Epidermal melanocyte (primary cell): ENCODE measurements around the gene SLC28A1.

Source experiments
- DNase-seq: peaks from one replicate; pipeline ENCODE4 v3.0.0; 2011; ENCODE audit warnings: low spot score; ENCODE audit not compliant: insufficient read length

SLC28A1 gene

GRCh38 chr15:84940399-84940798, 55.9 kb downstream of the SLC28A1 start:
- DNase-seq, result no peak

- no peak for DNase-seq
Observed at GRCh38 chr15:84942456-84942855, 58.0 kb downstream of the SLC28A1 start.

GRCh38 chr15:84944311-84944710, 59.8 kb downstream of the SLC28A1 start:
- DNase-seq, result no peak

GRCh38 chr15:84944861-84945260, 60.4 kb downstream of the SLC28A1 start:
- no peak for DNase-seq

GRCh38 chr15:84946772-84947489, 62.5 kb downstream of the SLC28A1 start:
- no peak for DNase-seq

- no peak for DNase-seq
Observed at GRCh38 chr15:84947947-84948830, 63.7 kb downstream of the SLC28A1 start.

GRCh38 chr15:84949043-84949442, 64.6 kb downstream of the SLC28A1 start:
- no peak for DNase-seq

- no peak for DNase-seq
Observed at GRCh38 chr15:84949845-84950569, 65.5 kb downstream of the SLC28A1 start.

- no peak for DNase-seq
Observed at GRCh38 chr15:84950570-84951111, 66.2 kb downstream of the SLC28A1 start.

GRCh38 chr15:84951736-84952135, 67.3 kb downstream of the SLC28A1 start:
- no peak for DNase-seq

- no peak for DNase-seq
Observed at GRCh38 chr15:84953136-84953535, 68.7 kb downstream of the SLC28A1 start.

- DNase-seq, result no peak
Observed at GRCh38 chr15:84953726-84954125, 69.3 kb downstream of the SLC28A1 start.

GRCh38 chr15:84955089-84955848, 70.8 kb downstream of the SLC28A1 start:
- DNase-seq, result peak; percentile 60

- no peak for DNase-seq
Observed at GRCh38 chr15:84956199-84956598, 71.7 kb downstream of the SLC28A1 start.

- DNase-seq, result no peak
Observed at GRCh38 chr15:84960391-84961113, 76.1 kb downstream of the SLC28A1 start.

GRCh38 chr15:84961114-84961452, 76.6 kb downstream of the SLC28A1 start:
- no peak for DNase-seq

- DNase-seq, result no peak
Observed at GRCh38 chr15:84961707-84962106, 77.2 kb downstream of the SLC28A1 start.

GRCh38 chr15:84962955-84963354, 78.5 kb downstream of the SLC28A1 start:
- DNase-seq, result peak; percentile 38

GRCh38 chr15:84967380-84967779, 82.9 kb downstream of the SLC28A1 start:
- no peak for DNase-seq

GRCh38 chr15:84968301-84968700, 83.8 kb downstream of the SLC28A1 start:
- DNase-seq, result no peak
